Globus pallidus (tissue), 1 donor: ENCODE results near the gene EYA4.

Source experiments
- DNase-seq: peaks from one replicate; pipeline ENCODE4 v3.0.0-alpha.2; 2015; ENCODE audit warnings: low spot score

Gene EYA4, protein sequence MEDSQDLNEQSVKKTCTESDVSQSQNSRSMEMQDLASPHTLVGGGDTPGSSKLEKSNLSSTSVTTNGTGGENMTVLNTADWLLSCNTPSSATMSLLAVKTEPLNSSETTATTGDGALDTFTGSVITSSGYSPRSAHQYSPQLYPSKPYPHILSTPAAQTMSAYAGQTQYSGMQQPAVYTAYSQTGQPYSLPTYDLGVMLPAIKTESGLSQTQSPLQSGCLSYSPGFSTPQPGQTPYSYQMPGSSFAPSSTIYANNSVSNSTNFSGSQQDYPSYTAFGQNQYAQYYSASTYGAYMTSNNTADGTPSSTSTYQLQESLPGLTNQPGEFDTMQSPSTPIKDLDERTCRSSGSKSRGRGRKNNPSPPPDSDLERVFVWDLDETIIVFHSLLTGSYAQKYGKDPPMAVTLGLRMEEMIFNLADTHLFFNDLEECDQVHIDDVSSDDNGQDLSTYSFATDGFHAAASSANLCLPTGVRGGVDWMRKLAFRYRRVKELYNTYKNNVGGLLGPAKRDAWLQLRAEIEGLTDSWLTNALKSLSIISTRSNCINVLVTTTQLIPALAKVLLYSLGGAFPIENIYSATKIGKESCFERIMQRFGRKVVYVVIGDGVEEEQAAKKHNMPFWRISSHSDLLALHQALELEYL

DNA sequence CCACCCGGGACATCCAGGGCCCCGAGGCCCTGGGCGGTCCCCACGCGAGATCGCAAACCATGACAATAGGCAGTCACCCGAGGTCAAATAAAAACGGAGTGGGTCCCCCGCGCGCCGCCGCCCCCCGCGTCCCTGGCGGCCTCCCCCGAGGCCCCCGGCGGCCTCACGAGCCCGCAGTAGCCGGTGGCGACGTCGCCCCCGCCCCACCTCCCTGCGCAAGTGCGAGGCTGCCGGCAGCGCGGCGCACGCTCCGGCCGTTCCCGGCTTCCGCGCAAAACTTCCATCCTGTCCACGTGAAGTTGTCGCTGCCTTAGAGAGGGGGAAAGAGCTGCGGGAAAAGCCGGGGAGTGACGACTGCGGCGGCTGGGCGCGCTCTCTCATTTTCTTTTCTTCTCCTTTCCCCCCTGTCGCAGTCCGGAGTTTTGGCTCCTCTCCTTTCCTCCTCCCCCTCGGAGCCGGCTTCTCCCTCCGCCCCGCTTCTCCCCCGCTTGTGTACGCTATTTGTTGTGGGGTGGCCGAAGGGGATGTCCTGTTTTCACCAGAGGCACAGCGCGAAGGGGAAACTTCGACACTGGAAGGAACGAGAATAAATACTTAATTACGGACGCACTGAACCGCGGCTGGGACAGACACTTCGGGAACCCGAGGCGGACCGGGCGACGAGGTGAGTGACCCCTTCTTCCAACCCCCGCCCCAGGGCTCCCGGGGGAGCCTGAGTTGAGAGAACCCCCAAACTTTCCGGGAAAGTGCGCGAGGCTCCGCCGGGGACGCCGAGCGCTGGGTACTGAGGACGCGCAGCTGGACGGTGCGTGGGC is at the start of gene EYA4:
TSS of gene EYA4 (plus strand) at position 272 of the 815 bp plus-strand sequence. CDS start 33,424 bp downstream, outside the sequence.
- peak; percentile 41 for DNase-seq

DNA sequence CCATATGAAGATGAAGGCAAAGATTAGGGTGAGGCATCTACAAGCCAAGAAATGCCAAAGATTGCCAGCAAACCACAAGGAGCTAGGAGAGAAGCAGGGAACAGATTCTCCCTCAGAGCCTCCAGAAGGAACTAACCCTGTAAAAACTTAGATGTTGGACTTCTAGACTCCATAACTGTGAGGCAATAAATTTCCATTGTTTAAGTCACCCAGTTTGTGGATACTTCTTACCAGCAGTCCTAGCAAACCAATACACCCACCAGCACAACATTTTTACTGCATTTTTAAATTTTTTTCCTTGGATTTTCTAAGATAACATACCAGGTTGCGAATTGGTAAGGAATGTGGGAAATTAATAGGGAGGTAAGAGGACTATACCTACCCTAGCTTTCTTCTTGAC is 47.8 kb upstream of the EYA4 start:
- DNase-seq = no peak

DNA sequence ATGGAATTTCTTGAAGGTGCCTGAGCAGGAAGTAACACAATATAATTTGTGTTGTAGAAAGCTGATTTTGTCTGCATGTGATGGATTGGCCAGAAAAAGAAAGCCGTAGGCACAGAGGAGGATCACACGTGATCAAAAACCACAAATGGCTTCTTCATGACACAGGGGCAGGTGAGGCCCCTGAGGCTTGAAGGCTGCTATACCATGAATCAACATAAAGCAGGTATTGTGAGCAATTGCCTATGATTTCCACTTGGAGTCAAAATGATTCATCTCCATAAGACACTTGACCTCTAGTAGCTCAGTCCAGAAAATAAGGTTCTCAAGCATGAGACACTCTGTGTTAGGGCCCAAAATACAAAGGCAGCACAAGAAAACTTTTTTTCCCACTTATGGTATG is 42.4 kb upstream of the EYA4 start:
- DNase-seq = no peak

DNA sequence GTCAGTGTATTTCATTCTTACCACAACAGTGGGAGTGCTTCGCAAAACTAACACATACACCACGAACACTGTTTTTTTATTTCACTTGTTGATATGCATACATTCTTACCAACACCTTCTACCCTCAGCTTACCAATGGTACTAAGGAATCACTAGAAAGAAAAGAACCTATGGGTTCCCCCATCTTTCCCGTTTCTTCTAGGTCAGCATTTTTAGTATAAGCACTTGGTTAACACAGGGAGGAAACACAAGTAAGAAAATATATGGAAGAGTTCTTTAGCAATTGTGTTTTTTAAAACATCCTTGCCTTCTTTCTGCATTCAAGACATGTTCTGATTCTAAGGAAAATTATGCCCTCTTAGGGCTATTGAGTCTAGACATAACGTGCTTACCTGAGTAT is 39.9 kb upstream of the EYA4 start:
- DNase-seq = no peak

DNA sequence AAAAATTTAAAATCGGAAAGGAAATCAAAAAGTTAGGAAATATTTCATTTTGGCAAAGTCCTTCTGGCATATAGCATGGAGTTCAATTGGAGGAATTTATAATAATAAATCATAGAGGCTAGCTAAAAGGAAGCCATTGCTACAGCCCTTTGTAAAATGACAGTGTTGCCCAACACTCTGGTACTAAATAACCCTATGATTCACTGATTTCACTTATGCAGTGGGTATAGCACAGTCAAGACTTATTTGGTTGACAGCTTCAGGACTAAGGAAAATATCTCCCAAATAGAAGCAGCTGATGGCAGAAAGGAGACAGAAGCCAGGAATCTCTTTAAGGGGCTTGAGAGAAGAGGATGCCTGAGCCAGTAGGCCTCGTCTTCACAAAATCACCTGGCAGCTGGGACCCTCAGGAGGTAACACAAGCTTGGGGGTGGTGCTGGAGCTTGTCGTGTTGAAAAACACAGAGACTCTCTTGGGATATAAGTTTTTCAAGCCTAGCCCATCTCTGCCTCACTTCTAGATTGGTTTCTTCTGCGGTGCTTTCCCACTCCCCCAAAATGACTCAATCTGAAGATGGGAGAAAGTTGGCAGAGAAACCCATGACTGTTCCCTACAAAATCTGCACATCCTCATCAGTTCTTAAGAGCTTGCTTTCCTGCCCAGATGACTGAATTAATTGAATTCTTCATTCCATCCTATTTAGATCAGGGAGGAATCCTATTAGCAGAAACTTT is 38.4 kb upstream of the EYA4 start:
- no peak for DNase-seq

DNA sequence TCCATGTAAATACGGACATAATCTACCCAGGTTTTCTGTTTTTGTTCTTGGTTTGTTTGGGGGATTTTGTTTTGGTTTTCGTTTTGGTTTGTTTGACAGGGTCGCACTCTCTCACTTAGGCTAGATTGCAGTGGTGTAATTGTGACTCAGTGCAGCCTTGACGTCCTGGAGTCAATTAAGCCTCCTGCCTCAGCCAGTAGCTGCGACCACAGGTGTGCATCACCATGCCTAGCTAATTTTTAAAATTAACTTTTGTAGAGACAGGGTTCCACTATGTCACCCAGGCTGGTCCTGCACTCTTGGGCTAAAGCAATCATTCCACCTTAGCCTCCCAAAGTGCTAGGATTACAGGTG is 37.8 kb upstream of the EYA4 start:
- DNase-seq = no peak

DNA sequence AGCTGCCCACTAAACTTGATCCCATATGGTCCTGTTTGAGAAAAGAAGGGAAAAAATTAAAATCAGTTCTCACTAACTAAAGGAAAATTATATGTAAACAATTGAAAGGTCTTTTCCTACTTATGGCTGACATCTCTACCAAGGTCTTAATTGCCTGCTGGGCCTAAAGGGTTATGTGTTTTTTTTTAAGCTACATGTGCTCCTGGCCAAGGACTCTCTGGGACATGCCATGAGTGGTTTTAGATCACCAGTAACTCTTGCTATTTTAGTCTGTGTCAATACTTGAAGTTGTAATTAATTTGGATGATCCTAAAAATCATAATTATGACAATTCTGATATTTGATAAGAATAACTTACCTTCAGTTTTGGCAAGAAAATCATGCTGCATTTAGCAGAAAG is 35.9 kb upstream of the EYA4 start:
- DNase-seq = no peak

DNA sequence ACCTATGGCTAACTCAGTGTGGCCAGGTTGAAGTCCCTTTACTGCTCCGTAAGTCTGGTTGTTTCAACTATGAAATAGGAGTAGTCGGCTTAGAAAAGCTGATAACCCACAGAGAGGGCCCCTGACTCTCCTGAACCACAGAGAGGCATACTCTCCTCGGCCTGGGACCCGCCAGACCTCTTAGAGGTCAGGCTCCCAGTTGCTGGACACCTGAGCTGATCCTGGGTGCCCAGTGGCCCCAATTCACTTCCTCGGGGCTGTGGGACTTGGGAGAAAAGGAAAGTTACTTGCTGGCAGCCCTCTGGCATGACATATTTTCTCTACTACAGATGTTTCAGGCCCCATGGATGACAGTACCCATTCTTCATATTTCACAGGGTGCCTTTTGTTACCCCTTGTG is 34.2 kb upstream of the EYA4 start:
- no peak for DNase-seq

DNA sequence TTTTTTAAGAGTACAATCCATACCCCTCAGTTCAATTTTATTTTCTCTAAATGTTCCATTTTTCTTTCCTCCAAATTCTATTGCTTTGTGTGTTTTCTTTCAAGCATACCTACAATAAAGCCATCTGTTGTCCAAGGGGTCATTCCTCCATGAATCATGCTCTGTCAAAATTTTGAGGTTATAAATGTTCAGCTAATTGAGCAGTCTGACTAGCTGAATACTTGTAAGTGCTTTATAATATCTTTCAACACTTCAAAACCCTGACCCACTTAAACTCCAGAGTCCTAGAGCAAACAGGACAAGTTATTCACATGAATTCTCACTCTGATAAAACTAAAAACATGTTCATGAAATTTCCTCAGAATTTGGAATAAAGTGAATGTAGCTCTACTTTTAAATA is 33.4 kb upstream of the EYA4 start:
- no peak for DNase-seq

DNA sequence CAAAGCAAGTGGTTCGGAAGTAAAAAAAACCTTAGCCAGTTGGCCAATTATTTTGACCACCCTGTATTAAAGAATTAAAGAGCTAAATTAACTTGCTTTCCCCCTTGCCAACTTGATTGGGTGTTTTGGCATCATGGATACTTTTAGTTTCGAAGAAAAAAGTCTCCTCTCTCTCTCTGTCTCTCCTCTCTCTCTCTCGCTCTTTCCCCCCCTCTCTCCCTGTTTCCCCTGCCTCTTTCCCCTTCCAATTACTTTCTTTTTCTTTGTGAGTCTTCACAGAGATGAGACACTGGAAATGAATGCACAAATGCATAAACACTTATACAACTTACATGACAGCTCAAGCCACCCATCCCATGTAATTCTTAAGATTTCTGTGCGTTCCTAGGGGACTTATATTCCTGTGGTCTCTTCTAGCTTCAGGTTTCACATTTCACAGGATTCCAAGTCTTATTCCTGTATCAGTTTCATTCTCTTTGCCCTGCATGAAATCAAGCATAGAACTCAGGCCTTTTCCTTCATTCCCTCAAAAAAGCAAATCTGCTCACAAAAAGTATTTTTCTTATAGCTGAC is 32.9 kb upstream of the EYA4 start:
- no peak for DNase-seq

DNA sequence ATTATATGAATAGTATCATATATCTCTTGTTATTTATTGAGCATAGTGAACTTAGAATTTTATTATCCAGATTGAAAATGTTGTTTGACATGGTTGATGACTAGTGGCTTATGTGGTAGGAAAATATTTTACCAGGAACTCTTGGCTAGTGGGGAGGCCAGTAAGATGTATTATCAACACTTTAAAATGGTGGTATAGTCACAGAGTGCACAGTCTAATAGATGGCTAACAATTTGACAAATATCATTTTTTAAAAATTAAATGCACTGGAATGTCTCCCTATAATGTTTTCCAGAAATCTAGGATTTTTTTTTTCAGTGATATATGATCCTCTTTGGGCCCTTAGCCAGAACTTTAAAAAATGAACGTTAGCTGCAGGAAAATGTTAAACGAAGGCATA is 26.9 kb upstream of the EYA4 start:
- no peak for DNase-seq

DNA sequence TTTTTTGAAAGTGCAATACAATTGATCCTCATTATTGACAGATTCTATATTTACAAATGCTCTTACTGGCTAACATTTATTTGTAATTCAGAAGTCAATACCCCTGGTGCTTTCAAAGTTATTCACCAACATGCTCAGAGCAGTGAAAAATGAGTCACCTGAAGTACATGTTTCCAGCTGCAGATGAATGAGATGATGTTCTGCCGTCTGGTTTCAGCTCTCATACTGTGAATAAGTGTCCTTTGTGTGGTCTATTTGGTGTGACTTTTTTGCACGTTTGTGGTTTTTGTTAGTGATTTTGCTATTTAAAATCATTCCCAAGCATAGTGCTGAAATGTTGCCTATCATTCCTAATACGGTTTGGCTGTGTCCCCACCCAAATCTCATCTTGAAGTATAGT is 22.3 kb upstream of the EYA4 start:
- DNase-seq = no peak

DNA sequence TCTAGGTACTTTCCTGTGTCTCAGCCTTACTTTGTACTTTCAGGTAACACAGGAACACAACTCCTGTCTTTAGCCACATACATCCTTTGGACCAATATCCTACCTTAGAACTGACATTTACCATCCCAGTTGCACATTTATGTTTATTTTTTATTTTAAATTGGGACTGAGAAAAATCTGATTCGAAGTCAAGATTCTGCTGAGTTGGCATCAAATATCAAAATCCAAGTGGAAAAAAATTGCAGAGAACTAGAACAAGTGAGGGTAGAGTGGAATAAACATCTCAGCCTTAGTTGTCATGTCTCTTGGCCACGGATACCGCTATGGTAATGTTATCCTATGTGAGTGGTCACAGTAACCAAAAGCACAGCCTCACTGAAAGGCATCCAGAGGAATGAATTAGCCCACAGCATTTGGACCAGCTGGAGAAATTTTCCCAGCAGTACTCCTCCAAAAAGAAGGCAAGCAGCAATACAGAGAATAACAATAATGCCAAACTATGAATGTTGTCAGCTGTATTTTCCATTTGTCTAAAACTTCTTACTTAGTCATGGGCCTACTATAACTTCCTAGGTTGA is 17.6 kb upstream of the EYA4 start:
- DNase-seq = no peak

DNA sequence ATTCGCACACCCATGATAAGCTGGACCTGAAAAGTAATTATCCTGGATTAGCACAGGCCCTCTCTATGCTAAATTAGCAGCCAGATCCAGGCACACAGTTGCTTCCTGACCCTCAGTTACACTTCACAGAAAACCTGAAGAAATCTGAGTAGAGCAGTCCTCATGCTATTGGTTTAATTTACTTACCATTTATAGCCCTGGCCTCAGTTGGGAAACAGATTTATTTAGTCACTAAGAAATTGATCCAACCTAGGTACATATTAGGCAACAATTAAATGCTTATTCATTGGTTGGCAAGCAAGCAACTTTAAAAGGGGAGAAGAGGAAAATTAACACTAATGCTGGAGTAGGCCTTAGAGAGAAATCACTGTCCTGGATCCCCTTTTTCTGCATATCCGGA is 15.6 kb upstream of the EYA4 start:
- DNase-seq = no peak

DNA sequence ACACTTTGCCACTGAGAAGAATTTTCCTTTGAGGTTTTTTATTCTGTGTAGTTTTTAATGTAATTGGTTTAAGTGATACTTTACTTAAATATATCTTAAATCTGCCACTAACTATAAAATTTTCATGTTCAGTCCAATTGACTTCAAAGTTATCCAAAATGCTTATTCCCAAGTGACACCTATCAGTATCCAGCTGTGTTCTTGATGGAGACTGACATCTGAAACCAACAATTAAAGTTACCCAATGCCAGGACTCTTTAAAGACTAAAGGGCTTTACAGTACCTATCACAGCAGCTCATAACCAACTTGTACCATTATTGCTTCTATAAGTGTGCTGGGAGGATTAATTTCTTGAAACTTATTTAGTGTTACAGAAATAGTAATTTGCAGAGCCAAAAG is 13.8 kb upstream of the EYA4 start:
- no peak for DNase-seq

DNA sequence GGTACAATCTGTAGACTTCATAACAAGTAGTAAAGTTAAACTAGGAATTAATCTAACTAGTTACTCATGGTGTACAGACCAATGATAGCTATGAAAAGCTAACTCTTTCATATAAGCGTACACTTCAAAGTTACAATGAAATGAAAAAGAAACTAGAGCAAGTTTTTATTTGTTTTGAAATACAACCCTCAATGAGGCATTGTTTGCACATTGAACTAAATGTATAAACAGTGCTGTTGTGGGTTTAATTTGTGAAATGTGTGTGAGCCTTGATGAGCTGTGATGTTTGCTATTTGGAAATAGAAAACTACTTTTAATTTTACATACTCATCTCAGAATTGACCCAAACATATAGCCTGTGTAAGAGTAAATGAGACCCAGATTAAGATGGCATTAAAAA is 11.1 kb upstream of the EYA4 start:
- DNase-seq = no peak

DNA sequence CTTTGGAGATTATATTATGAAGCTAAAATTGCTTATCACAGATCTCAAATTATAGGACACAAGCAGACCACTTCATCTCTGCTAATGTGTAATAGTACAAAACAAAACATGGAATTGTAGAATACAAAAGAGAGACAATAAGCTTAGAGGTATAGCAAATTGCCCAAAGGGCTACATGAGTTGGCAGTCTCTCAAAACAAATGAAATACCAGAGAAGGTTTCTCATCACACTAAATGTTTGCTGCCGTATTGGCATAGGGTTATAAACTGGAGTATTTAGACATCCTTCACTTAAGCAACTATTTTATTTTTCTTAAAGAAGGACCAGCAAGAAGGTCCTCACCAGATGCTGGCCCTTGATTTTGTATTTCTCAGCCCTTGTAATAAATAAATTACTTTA is 5.9 kb upstream of the EYA4 start:
- DNase-seq = no peak

DNA sequence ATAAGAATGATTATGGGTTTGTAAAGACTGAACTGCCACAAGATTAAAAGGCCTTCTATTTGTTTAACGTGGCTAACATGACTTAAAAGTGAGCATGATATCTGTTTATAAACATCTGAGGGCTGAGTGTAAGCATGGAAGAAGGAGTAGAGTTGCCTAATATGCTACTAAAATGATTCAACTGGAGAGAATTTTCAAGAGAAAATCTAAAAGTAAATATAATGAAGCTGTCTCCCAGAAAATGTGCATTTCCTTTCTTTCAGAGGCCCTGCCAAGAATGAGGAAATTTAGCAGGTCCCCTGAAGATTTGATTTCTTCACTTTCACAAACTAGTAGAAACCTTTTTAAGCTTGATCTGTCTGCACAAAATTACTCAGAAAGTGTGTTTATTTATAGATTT is 4.2 kb upstream of the EYA4 start:
- DNase-seq = no peak

DNA sequence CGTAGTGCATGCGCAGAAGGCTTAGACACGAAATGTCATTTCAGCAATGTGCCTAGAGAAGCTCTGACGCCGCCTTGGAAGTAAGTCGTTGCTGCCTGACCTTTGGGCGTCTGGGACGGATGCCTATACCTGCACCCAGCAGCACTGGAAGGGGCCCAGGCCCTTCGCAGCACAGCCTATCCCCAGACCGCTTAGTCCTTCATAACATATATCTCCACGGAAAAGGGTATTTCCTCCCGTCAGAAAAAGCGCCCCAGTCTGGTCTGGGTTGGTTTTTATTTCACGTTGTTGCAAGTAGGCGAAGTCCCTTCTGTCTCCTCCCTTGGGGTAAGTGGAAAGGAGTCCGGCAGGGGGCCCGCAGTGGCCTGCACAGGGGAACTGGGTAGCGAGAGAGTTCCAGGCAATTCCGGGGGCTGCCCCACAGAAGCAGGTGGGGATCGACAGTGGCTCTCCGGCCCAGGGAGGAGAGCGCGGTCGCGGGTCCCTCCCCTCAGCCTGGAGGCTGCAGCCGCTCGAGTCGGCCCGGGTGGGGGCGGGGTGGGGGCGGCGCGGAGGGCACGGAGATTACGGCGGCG is 559 bp upstream of the EYA4 start:
- peak; percentile 47 for DNase-seq

DNA sequence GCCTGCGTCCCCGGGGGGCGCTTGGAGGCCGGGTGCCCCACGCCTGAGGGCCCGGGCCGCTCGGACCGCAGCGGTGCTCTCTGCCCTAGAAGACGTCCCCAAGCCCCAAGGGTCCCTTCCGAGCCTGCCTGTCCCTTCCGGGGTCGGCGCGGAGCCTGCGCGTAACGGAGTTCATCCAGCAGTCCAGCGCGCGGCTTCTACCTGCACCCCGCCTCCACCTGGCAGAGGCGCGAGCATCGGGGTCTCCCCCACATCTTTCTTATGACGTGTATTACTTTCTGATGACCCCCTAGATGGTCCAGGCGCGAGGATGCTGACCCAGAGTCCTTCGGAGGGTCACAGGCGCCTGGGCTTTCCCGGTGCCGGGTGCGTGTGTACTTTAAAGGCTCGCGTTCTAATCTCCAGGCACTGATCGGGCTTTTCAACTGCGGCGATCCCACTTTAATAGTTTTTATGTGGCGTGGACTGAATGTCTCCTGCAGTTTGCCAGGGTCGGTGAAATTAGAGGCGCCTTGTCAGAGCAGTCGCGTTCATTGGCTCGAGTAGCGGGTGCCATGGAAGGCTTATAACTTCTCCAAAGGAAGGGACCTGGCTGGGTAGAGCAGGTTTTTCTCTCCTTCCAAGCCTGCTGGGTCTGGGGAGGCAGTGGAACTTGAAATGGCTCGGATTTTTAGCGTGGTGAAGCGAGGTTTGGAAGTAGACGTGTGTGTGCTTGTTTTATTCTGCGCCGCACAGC is 912 bp downstream of the EYA4 start:
- peak; percentile 32 for DNase-seq
